Gastroesophageal sphincter (tissue), 3 donors: Measurements from ENCODE around the gene TPM4.

ENCODE experiments used
- CTCF ChIP-seq, 4 experiments: fragments of 200-600 bp in 2 of 4; fragments of 450-650 bp in 2 of 4; sonication (generic) in 1 of 4; IDR thresholded peaks; one replicate each; pipeline ENCODE4 v1.5.1; 2017 to 2019; ENCODE audit warnings: antibody characterized with exemption in 4 of 4, mild to moderate bottlenecking in 2 of 4, moderate library complexity in 2 of 4
- POLR2AphosphoS5 ChIP-seq: sonication (generic); formaldehyde crosslinking; IDR thresholded peaks from one replicate; pipeline ENCODE4 v1.6.1; 2017; ENCODE audit warnings: antibody characterized with exemption

DNA sequence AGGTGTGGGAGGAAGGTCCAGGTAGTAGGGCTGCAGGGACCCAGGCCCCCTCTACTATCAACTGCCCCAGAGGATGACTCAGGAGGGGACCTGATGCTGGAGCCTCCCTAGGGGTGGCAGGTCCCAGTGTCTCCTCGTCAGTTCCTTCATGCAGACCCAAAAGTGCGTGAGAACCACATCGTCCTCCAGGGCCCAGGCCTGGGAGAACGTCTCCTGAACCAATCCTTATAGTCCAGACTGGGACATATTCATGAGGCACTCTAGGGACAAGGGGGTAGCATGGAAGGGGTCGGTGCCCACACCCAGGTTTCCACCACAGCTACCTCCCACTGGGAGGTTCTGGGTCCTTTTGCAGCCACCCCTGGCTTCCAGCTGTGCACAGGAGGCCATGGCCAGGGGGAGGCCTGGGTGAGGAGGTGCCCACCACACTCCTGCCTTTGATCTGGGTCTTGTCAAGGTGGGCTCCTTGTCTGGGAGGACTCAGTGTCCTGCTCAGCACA is 38.0 kb upstream of the TPM4 start:
- no peak for TF ChIP-seq POLR2AphosphoS5
- no peak for TF ChIP-seq CTCF (IDR thresholded peaks at IDR 0.05)
